HTERT RPE-1 (cell line): ENCODE data around the gene CTNNA1.

Source experiments
- in situ Hi-C: fragments of 300-500 bp; cut with MboI; formaldehyde crosslinking; loops from 4 replicates; pipeline ENCODE4 v1.14.3; 2020; ENCODE audit warnings: low sequenced_read_pairs

The CTNNA1 gene

DNA sequence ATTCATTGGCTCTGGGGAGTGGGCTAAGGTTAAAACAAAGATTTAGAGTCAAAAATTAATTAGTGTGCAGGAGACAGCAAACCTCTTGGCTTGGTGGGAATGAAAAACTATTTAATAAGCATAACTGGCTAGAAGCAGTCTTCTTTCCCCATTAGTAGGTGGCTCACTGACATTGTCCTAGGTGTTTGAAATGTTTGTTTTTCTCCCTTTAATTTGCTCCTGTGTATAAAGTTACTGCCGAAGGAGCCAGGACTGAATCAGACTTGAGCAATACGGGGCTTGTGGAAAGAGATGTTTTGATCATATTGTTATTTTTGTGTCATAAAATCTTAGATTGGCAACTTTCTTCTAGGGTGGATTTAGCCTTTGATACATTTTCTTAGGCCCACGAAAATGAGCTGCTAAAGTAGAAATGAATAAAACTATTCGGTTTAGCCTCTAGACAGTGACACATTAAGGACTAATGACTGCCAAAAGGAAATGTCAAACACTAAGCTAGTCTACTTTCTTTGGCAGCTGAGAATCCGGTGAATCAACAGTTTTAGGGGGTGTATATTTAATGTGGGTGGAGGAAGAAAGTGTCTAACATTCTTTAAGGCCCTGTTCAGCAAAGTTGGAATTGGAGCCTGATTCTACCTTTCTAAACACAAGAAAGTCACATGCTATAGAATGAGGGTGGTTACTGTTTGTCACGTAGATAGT lies 91.7 kb downstream of the CTNNA1 start:
- in situ Hi-C loops: no loop called here

DNA sequence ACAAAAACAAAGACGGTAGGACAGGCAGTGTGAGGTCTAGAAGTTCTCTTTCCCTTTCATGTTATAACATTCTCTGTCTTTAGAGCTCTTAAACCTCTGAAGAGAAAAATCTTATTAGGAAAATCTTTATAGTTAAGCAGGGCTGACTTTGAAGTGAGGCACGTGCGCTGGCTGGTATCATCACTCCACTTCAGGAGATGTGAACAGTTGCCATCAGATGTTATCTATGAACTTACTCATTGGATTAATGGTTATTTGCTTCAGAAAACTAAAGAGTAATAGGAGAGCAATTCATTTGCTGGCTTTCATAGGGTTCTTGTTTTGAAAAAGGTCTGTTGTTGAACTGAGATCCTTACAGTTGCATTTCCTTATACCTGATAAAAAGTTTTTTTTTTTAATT lies 96.2 kb downstream of the CTNNA1 start:
- in situ Hi-C loops: no loop called here

DNA sequence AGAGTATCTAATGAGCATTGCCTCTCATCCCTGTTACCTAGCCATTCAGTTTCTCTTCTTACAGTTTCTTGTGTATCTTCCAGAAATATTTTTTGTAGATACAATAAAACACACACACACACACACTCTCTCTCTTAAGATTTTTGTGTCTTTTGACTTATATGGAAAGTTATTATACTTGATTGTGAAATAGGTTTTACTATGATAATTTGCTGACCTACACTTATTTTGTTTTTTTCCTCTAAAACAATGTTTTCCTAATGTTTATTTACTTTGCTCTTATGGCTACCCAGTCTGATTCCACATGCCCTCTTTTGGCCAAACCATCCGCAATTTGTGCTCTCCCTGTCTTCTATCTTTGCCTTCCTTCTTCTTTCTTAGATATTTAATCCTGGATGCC lies 96.7 kb downstream of the CTNNA1 start:
- in situ Hi-C loops: no loop called here

DNA sequence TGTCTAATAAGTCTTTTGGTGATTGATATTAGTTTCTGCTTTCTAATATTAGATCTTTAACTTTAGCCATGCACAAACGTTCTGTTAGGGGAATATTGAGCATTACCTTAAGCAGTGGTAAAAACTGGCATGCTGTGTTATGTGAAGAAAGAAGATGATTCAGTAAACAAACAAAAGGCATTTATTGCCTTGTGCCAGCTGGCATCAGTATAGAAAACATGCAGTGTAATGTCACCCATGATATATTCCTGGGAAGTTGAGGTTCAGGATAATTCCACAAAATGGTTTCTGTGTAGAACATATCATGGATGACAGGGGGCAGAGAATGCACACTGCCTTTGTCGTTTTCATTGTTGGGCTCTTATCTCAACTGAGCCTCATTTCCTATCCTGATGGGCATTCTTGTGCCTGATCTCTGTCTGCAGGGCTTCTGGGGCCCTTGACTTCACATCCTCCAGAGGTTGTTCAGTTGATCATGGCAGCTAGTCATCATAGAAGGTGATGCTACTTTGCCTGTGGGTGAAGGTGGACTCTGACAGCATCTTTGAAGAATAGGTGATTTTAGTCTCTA lies 97.7 kb downstream of the CTNNA1 start:
- in situ Hi-C loops: no loop called here

DNA sequence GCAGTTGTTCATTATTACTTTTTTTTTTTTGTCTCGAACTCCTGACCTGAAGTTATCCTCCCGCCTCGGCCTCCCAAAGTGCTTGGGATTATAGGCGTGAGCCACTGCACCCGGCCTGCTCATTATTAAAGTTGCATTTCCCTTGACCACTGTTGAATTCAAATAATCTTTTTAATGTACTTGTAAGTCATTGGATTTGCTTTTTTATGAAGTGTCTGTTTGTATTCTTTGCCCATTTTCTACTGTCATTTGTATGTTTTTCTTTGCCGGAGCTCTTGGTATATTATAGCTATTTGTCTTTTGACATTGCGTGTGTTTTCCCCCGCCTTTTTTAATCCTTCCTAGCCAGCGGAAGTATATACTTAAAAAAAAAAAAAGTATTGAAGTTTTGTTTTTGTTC lies 99.9 kb downstream of the CTNNA1 start:
- in situ Hi-C loops: no loop called here

DNA sequence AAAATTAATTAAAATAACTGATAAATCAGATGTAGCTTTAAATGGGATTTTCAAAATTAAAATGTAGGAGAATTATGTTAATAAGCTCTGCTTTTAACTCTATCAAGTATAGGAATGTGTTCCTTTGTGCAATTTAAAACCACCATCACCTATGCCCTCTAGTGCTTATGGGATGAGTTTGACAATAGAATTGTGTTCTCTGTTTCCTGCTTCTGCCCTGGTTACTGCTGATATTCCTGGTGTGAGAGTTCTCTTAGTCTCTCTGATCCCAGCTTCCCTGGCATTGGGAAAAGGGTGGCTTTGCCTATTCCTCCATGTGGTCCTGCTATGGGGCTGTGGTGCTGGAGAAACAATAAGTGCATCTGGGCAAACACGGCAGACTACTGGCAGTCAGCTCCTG lies 113.8 kb downstream of the CTNNA1 start:
- in situ Hi-C loops: no loop called here

DNA sequence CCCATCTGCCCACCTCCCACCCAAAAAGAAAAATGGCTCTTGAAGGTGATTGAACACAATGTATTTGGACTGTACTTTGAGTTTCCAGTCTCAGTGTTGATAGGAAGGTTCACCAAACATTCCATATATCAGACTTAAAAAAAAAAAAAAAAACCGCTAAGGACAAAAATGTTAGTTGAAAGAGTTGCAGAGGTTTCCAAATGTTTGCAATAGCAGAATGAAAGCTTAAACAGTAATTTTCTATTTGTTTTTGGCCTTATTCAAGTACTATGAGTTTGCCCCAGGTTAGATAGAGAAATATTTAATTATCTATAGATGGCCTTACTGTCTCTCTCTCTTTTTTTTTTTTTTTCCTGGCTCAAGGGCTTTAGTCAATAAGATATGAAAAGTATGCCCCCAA lies 115.8 kb downstream of the CTNNA1 start:
- in situ Hi-C loops: no loop called here

DNA sequence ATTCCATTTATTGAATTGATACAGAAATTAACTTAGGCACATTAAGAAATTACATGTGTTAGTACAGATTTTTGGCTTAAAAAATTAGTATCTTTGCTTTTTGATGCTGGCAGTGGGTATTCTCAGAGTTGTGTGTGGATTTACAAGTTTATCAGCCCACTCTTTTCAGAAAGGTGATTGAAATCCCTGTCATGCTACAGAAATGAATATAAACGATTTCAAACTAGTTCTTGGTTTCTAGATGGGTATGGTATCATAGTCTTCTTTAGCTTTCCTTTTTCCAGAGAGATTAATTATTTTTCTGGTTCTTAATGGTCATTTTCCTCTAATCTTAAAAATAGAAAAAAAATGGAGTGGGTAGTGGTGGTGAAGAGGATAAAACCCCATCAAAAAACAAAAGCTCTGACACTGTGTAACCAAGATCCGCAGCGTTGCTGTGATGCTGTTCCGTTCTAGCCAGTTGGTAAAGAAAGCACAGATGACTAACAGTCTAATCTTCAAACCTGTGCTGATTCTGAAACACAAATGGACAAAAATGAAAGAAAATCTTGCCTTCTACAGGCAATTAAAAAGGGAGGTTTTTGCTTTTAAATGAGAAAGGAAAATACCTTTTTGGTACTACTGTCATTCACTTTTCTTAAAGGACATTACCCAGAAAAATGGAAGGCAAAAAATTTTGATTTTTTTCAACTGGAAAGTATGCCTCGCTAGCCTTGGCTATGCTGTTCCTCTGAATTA lies 116.7 kb downstream of the CTNNA1 start:
- in situ Hi-C loops: no loop called here

DNA sequence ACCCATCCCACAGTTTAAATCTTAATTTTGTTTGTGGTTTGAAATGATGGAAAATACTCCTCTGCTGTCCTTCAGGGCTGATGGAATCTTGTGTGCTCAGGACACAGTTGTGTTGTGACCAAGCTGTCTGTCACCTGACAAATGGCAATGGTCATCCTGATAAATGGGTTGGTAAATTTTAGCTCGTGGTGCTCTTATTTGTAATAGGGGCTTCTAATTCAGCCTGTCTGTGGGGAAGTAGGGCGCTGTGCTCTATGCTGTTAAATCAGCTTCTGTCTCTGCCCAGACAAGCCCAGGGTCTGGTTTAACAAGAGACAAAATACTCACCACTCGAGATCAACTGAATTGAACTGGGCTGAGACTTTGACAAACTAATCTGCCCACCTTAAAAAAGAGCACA lies 117.4 kb downstream of the CTNNA1 start:
- in situ Hi-C loops: no loop called here

DNA sequence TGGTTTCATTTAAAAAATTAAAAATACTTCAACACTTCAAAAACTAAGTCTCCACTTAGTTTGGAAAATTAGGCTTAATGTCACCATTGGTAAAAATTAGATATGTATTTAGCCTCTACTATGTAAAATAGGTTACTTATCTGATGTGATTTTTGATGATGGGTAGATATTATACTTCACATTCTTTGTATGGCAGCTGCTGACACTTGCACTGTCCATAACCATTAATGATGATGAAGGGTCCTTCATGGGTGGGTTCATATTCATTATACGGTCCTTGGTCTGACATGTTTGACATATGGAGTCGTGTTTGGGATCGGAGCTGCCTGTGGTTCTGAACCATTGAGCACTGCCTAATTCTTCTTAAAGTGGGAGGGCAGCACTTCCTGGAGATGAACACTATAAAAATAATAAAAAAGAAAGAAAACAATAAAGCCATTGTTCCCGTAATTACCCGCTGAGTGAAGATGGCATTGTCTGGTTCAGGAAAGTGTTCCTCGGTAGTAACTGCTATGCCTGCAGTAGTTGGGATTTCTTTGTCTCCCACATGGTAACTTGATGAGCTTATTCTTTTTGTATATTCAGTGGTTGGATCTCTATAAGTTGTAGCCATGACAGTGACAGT lies 119.7 kb downstream of the CTNNA1 start:
- in situ Hi-C loops: no loop called here

DNA sequence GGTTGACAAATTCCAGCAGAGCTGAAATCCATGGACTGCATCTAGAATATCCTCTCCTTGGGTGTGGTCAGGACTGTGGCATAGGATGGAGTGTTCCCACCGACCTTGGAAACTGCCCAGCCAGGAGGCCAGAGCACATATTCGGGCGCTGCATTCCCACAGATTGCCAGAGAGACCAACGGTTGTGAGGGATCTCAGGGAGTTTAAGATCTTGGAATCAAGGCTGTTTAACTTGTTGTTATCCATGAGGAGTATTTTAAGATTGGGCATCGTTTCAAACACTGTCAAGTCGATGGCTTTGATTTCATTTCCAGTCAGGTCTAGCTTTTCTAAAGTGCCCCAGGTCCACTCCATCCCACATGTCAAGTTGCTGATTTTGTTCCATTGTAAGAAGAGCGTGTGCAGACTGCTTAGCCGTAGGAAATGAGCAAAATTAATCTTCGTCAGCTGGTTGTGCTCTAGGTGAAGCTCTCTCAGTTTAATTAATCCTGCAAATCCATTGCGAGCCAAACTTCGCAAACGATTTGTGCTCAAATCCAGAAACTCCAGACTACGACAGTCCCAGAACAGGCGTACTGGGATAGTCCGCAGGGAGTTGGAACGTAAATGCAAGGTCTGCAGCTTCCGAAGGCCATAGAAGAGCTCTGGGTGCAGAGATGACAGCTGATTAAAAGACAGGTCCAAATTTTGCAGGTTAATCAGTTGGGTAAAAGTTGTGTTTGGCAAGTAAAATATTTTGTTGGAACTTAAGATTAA lies 120.4 kb downstream of the CTNNA1 start:
- in situ Hi-C loops: no loop called here

DNA sequence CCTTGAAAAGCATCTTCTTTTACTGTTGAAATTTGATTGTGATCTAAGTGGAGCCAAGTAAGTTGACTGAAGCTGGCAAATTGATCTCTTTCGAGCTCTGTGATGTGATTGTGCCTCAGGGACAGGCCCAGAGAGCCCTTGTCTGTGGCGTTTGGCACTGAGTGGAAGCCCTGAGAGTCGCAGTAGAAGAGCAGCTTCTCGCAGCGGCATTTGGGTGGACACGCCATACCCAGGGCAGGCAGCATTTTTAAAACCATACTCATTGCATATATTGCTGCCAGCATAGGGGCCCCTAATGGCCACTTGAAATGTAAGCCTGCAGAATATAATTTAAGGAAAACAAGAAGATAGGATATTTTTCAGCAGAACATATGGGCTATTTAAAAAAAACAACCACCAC lies 121.0 kb downstream of the CTNNA1 start:
- in situ Hi-C loops: no loop called here

DNA sequence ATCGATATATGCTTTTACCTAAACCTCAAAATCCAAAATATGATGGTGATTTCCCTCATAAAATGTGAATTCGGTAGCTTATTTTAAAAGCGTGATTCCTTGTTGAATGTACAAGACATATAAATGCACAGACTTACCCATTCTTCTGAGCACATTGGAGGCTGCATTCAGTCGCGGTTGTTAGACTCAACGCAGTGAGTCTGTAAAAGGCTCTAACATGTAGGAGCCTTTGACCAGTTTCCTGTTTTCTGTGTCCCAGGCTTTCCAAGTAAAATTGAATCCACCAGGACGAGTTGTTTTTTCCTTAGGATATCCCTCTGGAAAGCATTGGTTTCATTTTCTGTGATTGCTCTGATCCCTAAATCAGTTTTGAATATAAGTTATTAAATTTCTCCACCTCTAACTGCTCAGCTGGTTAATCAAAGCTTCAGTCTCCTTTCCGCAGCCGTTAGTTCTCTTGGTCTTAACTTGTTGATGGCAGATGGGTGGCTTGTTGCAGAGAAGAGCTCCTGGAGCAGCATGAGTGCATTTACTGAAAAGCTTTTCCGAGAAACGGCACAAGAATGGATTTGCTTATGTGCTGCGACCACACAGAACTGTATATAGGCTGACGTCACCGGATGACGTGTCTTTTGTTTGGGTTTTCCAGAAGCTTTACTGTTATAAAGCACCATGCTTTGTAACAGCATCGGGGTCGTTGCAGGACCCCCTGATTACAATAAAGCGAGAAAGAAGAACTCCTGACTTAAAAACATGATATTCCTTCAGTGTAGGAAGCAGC lies 121.7 kb downstream of the CTNNA1 start, which contains the start of gene LRRTM2:
Gene LRRTM2, minus strand, starts transcription at position 565 of the 781 bp plus-strand sequence. Its CDS starts 424 bp downstream, at position 141.
- in situ Hi-C loops: no loop called here

DNA sequence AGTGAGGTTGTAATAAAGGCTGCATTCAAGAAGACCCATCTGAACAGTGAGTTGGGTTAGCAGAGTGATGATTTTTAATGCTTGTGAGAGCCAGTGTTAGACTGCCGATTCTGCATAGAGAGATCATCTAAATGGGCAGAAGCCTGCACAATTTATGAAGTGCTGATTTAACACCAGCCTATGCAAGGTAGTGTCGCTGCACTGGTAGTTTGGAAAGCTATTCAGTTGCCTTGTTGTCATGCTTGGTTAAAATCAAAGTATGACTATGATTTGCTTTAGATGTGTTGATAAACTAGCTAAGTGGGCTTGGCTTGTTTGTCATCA lies 122.3 kb downstream of the CTNNA1 start:
- in situ Hi-C loops: no loop called here

DNA sequence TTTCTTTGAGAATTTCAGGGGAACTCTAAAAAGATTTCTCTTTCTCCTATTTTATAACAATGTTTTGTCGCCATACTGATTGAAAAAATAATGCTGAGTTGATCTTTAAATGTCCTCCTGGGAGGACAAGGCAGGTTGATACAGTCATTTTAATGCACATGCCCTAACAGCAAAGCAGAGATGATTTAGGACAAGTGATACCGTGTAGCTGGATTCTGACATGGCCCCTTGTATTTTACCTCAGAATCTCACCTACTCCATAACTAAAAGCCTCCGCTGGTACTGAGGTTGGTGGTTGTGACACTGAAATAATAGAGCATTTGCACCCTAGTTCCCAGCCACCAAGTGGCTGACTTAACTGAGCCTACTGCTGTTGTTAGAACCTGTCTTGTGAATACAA lies 122.7 kb downstream of the CTNNA1 start:
- in situ Hi-C loops: no loop called here

DNA sequence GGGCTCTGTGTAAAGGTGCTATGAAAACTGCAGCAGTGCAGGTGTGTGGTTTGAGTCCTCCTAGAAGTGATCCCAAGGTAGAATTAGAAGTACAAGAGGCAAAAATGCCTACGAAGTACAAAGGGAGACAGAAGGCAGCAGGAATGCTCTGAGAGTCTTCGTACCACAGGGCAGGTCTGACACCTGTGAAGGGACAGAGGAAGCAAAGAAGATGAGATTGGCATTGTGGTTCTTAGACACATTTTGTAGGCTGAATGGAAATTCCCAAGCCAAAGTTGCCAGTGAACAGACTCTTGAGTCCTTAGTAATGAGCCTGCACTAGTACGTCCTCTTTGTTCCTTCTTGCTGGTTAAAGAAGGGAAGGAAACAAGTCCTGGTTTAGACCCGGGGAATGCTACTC lies 123.6 kb downstream of the CTNNA1 start:
- in situ Hi-C loops: no loop called here

DNA sequence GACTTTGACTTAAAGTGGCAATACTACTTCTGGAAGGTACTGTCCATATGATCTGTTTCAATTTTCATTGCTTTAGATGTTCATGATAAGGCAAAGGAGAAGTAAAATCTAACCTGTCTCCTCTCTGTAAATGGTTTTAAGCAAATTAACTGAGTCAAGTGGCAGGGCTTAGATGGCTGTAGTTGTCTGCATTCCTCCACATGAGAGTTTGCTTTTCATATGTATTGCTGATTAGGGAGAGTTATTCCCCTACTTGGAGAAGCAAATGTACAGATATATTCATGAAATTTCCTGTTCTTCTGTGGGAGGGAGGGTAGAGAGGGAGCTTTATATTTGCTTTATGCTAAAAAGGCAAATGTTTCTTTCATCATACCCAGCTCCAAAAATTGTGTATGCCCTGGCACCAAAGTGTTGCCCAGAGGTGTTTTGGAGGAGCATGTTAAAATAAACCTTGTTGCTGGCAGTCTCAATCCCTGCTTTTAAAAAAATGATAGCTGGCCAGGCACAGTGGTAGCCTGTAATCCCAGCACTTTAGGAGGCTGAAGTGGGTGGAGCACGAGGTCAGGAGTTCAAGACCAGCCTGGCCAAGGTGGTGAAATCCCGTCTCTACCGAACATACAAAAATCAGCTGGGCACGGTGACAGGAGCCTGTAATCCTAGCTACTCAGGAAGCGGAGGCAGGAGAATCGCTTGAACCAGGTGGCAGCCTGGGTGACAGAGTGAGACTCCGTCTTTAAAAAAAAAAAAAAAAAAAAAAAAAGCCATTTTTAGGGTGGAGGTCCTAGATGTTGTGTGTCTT lies 125.4 kb downstream of the CTNNA1 start:
- in situ Hi-C loops: no loop called here

DNA sequence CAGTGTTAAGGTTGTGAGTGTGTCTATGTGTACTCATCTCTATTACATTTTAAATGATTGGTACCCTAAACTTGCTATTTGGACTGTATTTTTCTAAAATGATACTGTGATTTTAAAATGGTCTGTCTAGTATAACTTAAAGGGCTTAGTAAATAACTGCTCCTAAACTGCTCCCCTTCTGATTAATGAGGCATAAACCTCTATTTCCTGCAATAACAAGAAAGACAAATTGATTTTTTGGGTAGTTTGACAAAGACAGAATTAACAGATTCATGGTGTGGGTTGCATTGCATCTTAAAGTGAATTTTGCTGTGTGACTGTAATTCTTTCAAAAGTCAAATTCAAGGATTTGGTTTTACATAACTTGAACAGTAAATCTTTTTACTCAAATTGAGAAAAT lies 130.0 kb downstream of the CTNNA1 start:
- in situ Hi-C loops: no loop called here

DNA sequence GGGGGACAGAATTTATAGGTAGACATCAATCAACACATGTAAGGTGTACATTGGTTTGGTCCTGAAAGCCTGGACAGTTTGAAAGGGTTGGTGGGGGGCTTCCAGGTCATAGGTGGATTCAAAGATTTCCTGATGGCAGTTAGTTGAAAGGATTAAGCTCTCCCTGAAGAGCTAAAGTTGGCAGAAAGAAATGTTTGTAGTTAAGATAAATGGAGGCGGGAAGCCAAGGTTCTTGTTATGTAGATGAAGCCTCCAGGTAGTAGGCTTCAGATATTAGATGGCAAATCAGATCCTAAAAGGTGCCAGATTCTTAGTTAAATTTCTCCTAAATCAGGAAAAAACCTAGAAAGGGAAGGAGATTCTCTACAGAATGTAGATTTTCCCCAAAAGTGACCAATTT lies 130.9 kb downstream of the CTNNA1 start:
- in situ Hi-C loops: no loop called here

DNA sequence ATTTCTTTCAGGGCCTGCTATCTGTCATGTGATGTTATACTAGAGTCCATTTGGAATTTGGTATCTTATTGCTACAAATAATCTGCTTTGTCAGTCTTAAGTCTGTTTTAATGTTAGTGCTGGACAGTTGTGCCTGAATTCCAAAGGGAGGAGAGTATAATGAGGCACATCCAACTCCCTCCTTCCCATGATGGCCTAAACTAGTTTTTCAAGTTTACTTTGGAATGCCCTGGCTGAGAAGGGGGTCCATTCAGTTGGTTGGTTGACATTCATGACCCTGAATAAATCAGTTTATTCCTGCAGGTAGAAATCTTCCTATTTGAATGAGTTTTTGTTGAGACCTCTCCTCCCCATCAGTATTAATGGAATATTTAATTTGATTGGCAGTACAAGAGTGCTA lies 131.3 kb downstream of the CTNNA1 start:
- in situ Hi-C loops: no loop called here
